Dedifferentiated amniotic fluid mesenchymal stem cell (primary cell): ENCODE results near the gene PPIL3.

Experiments used
- DNase-seq: peaks from one replicate; pipeline ENCODE4 v3.0.0-alpha.2; 2016; ENCODE audit errors: extremely low spot score

PPIL3 gene

DNA sequence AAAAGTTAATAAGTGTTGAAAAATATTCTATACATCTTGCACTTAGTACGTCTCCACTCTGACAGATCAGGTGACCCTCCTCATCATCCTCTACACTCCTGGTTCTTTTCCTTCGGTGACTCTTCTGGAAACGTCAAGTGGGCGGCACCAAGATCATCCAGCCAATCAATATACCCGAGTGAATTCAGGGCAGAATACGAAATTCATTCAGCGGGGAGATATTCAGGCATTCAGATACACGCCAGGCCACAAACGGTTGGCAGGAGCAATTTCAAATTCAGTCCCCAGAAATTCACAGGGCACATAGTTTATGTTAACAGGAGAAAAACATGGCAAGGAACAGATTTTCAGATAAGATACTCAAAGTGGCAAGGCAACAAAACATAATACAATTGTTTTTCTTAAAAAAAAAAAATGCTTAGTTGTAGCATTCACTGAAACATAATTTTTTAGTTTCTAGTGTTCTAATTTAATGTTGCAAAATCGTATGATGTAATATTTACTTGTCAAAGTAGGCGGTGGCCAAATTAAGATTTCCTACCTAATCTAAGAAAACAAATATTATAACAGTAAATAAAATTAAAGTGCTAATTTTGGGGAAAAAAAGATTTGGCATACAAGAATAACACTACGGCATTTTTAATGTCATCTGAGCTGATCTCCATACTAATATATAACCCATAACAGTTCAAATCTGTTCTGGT lies 28.6 kb downstream of the PPIL3 start:
- DNase-seq, result no peak

DNA sequence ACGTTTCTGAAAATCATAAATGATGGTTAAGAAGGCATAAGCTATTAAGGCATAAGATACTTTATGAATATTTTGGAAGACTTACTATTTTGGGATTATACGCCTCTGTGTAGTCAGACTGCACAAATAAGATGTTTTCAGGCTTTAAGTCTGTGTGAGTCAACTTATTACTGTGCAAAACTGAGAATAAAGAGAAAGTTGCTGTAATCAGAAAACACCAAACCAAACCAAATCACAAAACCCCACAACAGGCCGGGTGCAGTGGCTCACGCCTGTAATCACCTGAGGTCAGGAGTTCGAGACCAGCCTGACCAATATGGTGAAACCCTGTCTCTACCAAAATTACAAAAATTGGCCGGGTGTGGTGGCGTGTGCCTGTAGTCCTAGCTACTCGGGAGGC lies 32.1 kb downstream of the PPIL3 start:
- DNase-seq, result no peak

GRCh38 chr2:200852605-200853004 lies 36.3 kb downstream of the PPIL3 start:
- no peak for DNase-seq

GRCh38 chr2:200851398-200852248 lies 37.3 kb downstream of the PPIL3 start:
- no peak for DNase-seq

GRCh38 chr2:200850512-200851256 lies 38.2 kb downstream of the PPIL3 start:
- no peak for DNase-seq

GRCh38 chr2:200847939-200848338 lies 40.9 kb downstream of the PPIL3 start:
- no peak for DNase-seq

DNA sequence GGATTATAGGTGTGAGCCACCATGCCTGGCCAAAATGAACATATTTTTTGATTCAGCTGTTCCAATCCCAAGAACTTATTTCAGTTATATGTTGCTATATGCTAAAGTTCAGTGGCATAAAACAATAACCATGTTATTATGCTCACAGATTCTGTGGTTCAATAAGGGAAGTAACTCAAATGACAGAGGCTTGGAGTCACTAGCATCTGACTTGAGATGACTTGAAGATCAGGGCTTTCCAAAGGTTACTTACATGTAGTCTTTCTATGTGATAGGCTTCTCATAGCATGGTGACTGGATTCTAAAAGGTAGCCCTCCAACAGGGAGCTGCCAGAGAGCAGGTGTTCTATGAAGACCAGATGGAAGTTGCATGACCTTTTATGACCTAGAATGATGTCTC lies 41.6 kb downstream of the PPIL3 start:
- no peak for DNase-seq

- no peak for DNase-seq
These were observed 43.1 kb downstream of the PPIL3 start for GRCh38 chr2:200845669-200846325.

DNA sequence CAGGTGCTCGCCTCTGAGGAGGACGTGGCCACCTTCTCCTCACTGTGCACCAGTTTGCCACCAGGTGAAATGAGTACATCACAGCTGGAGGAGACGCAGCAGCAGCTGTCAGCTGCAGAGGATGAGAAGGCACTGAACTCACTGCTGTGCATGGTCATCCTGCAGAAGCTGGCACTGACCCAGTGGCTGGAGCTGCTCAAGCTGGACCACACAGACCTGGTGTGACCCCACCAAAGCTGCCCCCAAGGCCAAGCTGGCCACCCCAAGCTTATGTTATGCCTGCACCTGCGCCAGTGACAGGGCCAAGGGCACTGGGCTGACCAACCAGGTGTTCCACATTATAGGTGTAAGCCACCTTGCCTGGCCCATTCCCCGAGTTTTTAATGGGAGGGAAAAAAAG lies 43.7 kb downstream of the PPIL3 start:
- DNase-seq, result no peak

DNA sequence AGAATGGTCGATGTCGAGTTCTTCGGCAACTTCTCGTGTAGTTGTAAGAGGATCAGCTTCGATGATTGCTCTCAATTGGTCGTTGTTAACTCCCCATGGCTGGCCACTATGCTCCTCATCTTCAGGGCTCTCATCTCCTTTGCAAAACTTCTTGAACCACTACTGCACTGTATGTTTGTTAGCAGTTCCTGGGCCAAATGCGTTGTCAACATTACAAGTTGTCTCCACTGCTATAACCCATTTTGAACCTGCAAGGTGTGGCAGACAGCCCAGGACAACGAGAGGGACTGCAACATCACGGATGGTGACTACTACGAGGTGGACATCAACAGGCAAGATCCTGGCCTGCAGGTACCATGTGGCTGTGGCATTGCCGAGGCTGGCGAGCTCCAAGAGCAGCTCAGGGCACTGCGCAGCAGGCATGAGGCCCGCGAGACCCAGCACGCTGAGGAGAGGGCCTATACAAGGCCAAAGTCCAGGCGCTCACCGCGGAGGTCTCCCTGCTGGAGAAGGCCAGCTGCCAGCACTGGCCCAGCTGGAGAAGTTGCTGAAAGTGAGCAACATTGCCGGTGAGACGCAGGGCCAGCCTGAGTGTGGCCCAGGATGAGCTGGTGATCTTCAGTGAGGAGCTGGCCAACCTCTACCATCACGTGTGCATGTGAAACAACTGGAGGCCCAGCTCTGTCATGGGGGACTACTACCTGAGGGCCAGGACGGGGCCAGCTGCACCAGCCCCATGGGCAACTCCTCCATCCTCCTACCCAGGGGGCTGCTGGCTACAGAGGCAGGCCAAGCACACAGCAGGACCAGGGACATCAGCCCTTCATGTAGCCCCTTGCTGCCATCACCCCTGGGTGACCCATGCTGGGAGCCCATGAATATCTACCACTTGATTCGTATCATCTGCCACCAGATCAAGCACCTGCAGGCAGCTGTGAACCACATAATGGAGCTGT lies 44.6 kb downstream of the PPIL3 start:
- DNase-seq, result no peak

DNA sequence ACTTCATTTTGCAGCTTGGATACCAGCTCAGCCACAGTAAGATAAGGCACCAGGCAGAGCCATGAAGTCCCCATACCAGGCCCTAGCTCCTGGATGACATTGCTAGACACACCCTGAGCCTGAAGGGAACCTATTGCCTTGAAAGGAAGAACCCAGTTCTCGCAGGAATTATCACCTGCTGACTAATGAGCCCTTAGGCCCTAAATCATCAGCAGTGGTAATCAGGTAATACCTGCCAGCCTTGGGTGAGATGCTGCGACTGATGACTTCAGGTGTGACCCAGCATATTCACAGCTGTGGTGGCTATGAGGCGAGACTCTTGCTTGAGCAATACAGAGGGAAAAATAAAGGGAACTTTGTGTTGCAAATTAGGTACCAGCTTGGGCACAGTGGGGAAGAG lies 49.4 kb downstream of the PPIL3 start:
- no peak for DNase-seq

- DNase-seq, result no peak
These were observed 54.2 kb downstream of the PPIL3 start for GRCh38 chr2:200834701-200835100.

- DNase-seq, result no peak
These were observed 59.6 kb downstream of the PPIL3 start for GRCh38 chr2:200829258-200829655.

GRCh38 chr2:200828572-200829257 lies 60.2 kb downstream of the PPIL3 start:
- DNase-seq, result no peak

- DNase-seq, result no peak
These were observed 60.8 kb downstream of the PPIL3 start for GRCh38 chr2:200828104-200828503.

- no peak for DNase-seq
These were observed 67.1 kb downstream of the PPIL3 start for GRCh38 chr2:200821686-200822245.
